ENCODE measurements around the gene KCNE1. TPM values are rescaled to one million over a fixed set of nuclear protein-coding genes. Genes with fewer than 3 reads are reported as not detected.

The KCNE1 gene
- total RNA-seq, 4 donors from 2014 or later: 0.82 to 2.3 (median 0.83) TPM; not detected in 1

Small RNA genes lying within 50 kb of the gene (small RNA-seq; reads per million reads assigned to genes)
- gene RF00614: 0 reads per million in 4 donors

Other genes starting within 250 kb of the KCNE1 start
- not detected for gene KCNE2, start 148.2 kb downstream of the KCNE1 start, total RNA-seq
- 10 to 100 TPM in 1 of 4 donors, 1 to 10 TPM in 1, under 1 TPM in 2; 0.49 to 11.9 (median 4.0) TPM for gene SMIM11, start 136.7 kb downstream of the KCNE1 start, total RNA-seq
- not detected for gene SMIM34, start 88.3 kb downstream of the KCNE1 start, total RNA-seq
- gene RCAN1, start 102.9 kb upstream of the KCNE1 start, total RNA-seq: 10 to 100 TPM; 12.4 to 21.0 (median 17.0) TPM
- gene CLIC6, start 156.8 kb upstream of the KCNE1 start, total RNA-seq: 1 to 10 TPM in 3 of 4 donors, under 1 TPM in 1; 0.83 to 3.8 (median 2.0) TPM